ENCODE data around the gene NOXA1.

Gene NOXA1

DNA sequence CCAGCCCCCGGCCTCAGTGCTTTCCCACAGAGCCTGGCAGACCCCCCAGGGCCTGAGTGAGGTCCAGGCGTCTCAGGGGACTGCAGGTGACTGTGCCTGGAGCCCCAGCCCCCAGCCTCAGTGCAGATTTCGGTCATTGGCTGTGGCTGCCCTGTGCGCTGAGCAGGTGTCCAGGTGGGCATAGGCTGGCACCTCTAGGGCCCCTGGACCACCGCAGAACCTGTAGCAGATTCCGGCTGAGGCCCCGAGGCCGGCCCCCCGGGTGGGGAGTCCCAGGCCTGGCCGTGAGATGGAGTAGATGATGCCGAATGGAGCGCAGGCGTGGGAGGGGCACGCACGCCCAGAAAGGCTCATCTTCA, 12.3 kb upstream of the NOXA1 start:
- Histone ChIP-seq H3K4ac (ENCODE audit: low read depth in 1 of 2, low read length in 2 of 2) (peak overlapping the region in 1 of 2 experiments; percentile 13), H3K9ac (ENCODE audit: low read length) (no peak overlapping the region), H3K27ac (ENCODE audit: low read length, poor library complexity, severe bottlenecking) (peak overlapping the region; percentile 64), H3K4me3 (ENCODE audit: insufficient read depth in 1 of 2, low read depth in 1 of 2, low read length in 2 of 2) (no peak overlapping the region), H3K9me3 (ENCODE audit: control insufficient read depth, low read length) (no peaks in the 10 kb centered on the region), H3K79me1 (replicated peaks; ENCODE audit: low read length, poor library complexity, severe bottlenecking) (peaks cover 23% of the 10 kb centered on the region), H2BK120ac (ENCODE audit: low read depth, low read length) (peak overlapping the region; percentile 37), H3K18ac (ENCODE audit: low read depth in 1 of 2, low read length in 2 of 2) (peak overlapping the region; percentile 55 to 87), H3K23ac (ENCODE audit: low read length in 2 of 2) (no peak overlapping the region), H2BK12ac (ENCODE audit: low read length in 2 of 2) (peak overlapping the region; percentile 79 to 85), H4K91ac (ENCODE audit: low read length) (peak overlapping the region; percentile 43), H2AFZ (ENCODE audit: low read depth, low read length) (no peak overlapping the region), H2BK5ac (ENCODE audit: low read depth, low read length, poor library complexity, severe bottlenecking) (peak overlapping the region; percentile 81), H2BK15ac (ENCODE audit: low read depth, poor library complexity, severe bottlenecking) (peak overlapping the region; percentile 70), H4K8ac (ENCODE audit: low read length) (no peak overlapping the region), H3K36me3 (ENCODE audit: control insufficient read depth in 1 of 2, insufficient read depth in 2 of 2, low read depth in 1 of 2, low read length in 2 of 2) (peaks cover 0 to 16% of the 10 kb centered on the region in 2 experiments), H3K14ac (ENCODE audit: low read length in 2 of 2) (peak overlapping the region in 1 of 2 experiments; percentile 55), H3K4me2 (ENCODE audit: low read length, poor library complexity, severe bottlenecking) (peak overlapping the region; percentile 70), H3K27me3 (ENCODE audit: control insufficient read depth in 1 of 2, insufficient read depth in 1 of 2, low read length in 2 of 2) (no peaks in the 10 kb centered on the region), H3K4me1 (ENCODE audit: control insufficient read depth, insufficient read depth, low read depth, low read length) (peaks cover 47% of the 10 kb centered on the region), H2AK5ac (ENCODE audit: low read length, severe bottlenecking) (peak overlapping the region; percentile 81)
- 91% methylated on average over 15 of the region's 15 CpGs for WGBS
- no peak for DNase-seq

DNA sequence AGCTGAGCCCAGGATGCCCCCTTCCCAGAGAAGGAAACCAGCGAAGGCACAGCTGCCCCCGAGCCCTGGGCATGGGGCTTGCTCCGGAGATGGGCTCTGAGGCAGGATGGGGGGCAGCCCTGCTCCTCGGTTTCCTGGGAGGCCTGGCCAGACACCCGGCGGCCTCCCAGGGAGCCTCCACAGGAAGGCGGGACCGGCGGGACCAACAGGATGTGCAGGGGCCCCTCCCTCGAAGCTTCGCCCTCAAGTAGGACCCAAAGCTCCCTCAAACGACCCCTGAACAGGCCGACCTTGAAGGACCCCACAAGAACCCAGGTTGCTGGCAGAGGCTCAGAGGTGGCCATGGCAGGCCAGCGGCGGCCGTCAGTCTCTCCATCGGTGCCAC, 11.9 kb upstream of the NOXA1 start:
- peak overlapping the region in 1 of 2 experiments; percentile 32 for H3K4me3 ChIP-seq (ENCODE audit: insufficient read depth in 1 of 2, low read depth in 1 of 2, low read length in 2 of 2)
- peak overlapping the region; percentile 43 for H4K91ac ChIP-seq (ENCODE audit: low read length)
- WGBS: 87% methylated on average over 12 of the region's 17 CpGs

DNA sequence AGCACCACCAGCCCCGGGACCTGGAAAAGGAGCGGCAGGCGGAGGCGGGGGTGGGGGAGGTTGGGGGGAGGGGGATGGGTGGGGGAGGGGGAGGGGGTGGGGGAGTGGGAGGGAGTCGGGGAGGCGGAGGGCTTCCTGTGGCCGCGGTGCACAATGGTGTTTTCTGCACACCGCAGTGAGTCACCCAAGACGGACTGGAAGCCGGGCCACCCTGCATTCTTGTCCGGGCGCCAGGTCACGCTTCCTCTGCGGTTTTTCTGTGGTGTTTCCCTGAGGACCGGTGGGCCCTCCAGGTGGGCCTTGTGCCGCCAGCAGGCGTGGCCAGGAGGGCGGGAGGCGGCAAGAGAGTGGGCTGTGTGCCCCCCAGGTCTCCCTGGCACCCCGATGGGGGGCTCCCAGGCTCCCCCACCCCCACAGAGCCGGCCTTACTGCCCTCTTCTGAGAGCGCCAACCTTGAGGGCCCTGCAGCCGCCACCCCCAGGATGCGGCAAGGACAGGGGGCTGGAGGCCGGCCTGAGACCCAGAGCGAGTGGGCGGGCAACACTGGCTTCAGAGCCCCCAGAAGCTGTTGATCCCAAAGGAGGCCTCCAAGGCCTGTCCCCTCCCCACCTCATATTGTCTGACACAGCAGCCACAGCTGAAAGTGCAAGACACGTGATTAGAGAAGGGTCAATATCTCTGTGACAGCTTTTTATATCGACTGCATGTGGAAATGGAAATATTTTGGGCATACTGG, 11.4 kb upstream of the NOXA1 start:
- H3K4me3 ChIP-seq (ENCODE audit: insufficient read depth in 1 of 2, low read depth in 1 of 2, low read length in 2 of 2): peak overlapping the region in 1 of 2 experiments; percentile 32
- peak overlapping the region; percentile 97 for H2AK5ac ChIP-seq (ENCODE audit: low read length, severe bottlenecking)
- H3K4me2 ChIP-seq (ENCODE audit: low read length, poor library complexity, severe bottlenecking): peak overlapping the region; percentile 70
- no peaks in the 10 kb centered on the region for H3K9me3 ChIP-seq (ENCODE audit: control insufficient read depth, low read length)
- peak overlapping the region in 1 of 2 experiments; percentile 50 for H3K23ac ChIP-seq (ENCODE audit: low read length in 2 of 2)
- peaks cover 28% of the 10 kb centered on the region for H3K79me1 ChIP-seq (replicated peaks; ENCODE audit: low read length, poor library complexity, severe bottlenecking)
- 52% methylated on average over 19 of the region's 30 CpGs for WGBS
- H2BK120ac ChIP-seq (ENCODE audit: low read depth, low read length): no peak overlapping the region
- no peak overlapping the region for H3K9ac ChIP-seq (ENCODE audit: low read length)
- H2AFZ ChIP-seq (ENCODE audit: low read depth, low read length): no peak overlapping the region
- peak overlapping the region; percentile 89 for H2BK5ac ChIP-seq (ENCODE audit: low read depth, low read length, poor library complexity, severe bottlenecking)
- H3K18ac ChIP-seq (ENCODE audit: low read depth in 1 of 2, low read length in 2 of 2): peak overlapping the region; percentile 55 to 87
- peak overlapping the region; percentile 59 for H3K27ac ChIP-seq (ENCODE audit: low read length, poor library complexity, severe bottlenecking)
- H2BK12ac ChIP-seq (ENCODE audit: low read length in 2 of 2): peak overlapping the region; percentile 33 to 82
- H3K4ac ChIP-seq (ENCODE audit: low read depth in 1 of 2, low read length in 2 of 2): peak overlapping the region; percentile 47 to 89
- H3K27me3 ChIP-seq (ENCODE audit: control insufficient read depth in 1 of 2, insufficient read depth in 1 of 2, low read length in 2 of 2): no peaks in the 10 kb centered on the region
- H4K91ac ChIP-seq (ENCODE audit: low read length): peak overlapping the region; percentile 94
- H3K36me3 ChIP-seq (ENCODE audit: control insufficient read depth in 1 of 2, insufficient read depth in 2 of 2, low read depth in 1 of 2, low read length in 2 of 2): peaks cover 0 to 24% of the 10 kb centered on the region in 2 experiments
- peak overlapping the region; percentile 72 for H4K8ac ChIP-seq (ENCODE audit: low read length)
- H3K14ac ChIP-seq (ENCODE audit: low read length in 2 of 2): peak overlapping the region in 1 of 2 experiments; percentile 27
- peak; percentile 86 for DNase-seq
- peaks cover 40% of the 10 kb centered on the region for H3K4me1 ChIP-seq (ENCODE audit: control insufficient read depth, insufficient read depth, low read depth, low read length)
- H2BK15ac ChIP-seq (ENCODE audit: low read depth, poor library complexity, severe bottlenecking): peak overlapping the region; percentile 95

More for the DNA sequence above, 11.9 kb upstream of the NOXA1 start:
- Histone ChIP-seq H2AK5ac (ENCODE audit: low read length, severe bottlenecking) (peak overlapping the region; percentile 81), H3K27ac (ENCODE audit: low read length, poor library complexity, severe bottlenecking) (peak overlapping the region; percentile 54), H2BK12ac (ENCODE audit: low read length in 2 of 2) (peak overlapping the region; percentile 79 to 85), H3K9ac (ENCODE audit: low read length) (no peak overlapping the region), H2BK5ac (ENCODE audit: low read depth, low read length, poor library complexity, severe bottlenecking) (peak overlapping the region; percentile 81), H3K23ac (ENCODE audit: low read length in 2 of 2) (no peak overlapping the region), H3K14ac (ENCODE audit: low read length in 2 of 2) (no peak overlapping the region), H3K27me3 (ENCODE audit: control insufficient read depth in 1 of 2, insufficient read depth in 1 of 2, low read length in 2 of 2) (no peaks in the 10 kb centered on the region), H2BK15ac (ENCODE audit: low read depth, poor library complexity, severe bottlenecking) (peak overlapping the region; percentile 95), H4K8ac (ENCODE audit: low read length) (peak overlapping the region; percentile 72), H3K18ac (ENCODE audit: low read depth in 1 of 2, low read length in 2 of 2) (peak overlapping the region; percentile 55 to 87), H2BK120ac (ENCODE audit: low read depth, low read length) (peak overlapping the region; percentile 89), H2AFZ (ENCODE audit: low read depth, low read length) (no peak overlapping the region), H3K9me3 (ENCODE audit: control insufficient read depth, low read length) (no peaks in the 10 kb centered on the region), H3K4me2 (ENCODE audit: low read length, poor library complexity, severe bottlenecking) (peak overlapping the region; percentile 70), H3K4me1 (ENCODE audit: control insufficient read depth, insufficient read depth, low read depth, low read length) (peaks cover 46% of the 10 kb centered on the region), H3K79me1 (replicated peaks; ENCODE audit: low read length, poor library complexity, severe bottlenecking) (peaks cover 26% of the 10 kb centered on the region), H3K36me3 (ENCODE audit: control insufficient read depth in 1 of 2, insufficient read depth in 2 of 2, low read depth in 1 of 2, low read length in 2 of 2) (peaks cover 0 to 19% of the 10 kb centered on the region in 2 experiments), H3K4ac (ENCODE audit: low read depth in 1 of 2, low read length in 2 of 2) (no peak overlapping the region)
- DNase-seq: no peak

DNA sequence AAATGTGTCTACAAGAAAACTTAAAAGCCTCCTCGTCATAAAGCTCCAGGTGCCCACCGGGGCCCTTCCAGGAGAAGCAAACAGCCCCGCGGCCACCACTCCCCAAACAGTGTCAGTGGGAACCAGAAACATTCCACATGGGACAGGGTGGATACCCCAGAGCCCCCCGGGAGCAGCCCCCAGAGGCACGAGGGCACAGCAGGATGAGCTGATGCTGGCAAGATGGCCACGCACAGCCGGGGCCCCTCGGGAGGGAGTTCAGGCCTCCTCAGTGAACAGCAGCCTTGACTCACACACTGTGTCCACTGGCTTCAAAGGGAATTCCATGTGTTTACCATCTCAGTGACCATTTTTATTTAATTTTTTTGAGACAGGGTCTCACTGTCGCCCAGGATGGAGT, 10.8 kb upstream of the NOXA1 start:
- peaks cover 0 to 30% of the 10 kb centered on the region in 2 experiments for H3K36me3 ChIP-seq (ENCODE audit: control insufficient read depth in 1 of 2, insufficient read depth in 2 of 2, low read depth in 1 of 2, low read length in 2 of 2)

More for the DNA sequence above, 10.8 kb upstream of the NOXA1 start:
- Histone ChIP-seq H3K18ac (ENCODE audit: low read depth in 1 of 2, low read length in 2 of 2) (peak overlapping the region; percentile 76 to 89), H3K27me3 (ENCODE audit: control insufficient read depth in 1 of 2, insufficient read depth in 1 of 2, low read length in 2 of 2) (no peaks in the 10 kb centered on the region), H3K4me3 (ENCODE audit: insufficient read depth in 1 of 2, low read depth in 1 of 2, low read length in 2 of 2) (no peak overlapping the region), H3K79me1 (replicated peaks; ENCODE audit: low read length, poor library complexity, severe bottlenecking) (peaks cover 34% of the 10 kb centered on the region), H3K9me3 (ENCODE audit: control insufficient read depth, low read length) (no peaks in the 10 kb centered on the region), H2BK5ac (ENCODE audit: low read depth, low read length, poor library complexity, severe bottlenecking) (peak overlapping the region; percentile 79), H4K91ac (ENCODE audit: low read length) (no peak overlapping the region), H4K8ac (ENCODE audit: low read length) (peak overlapping the region; percentile 72), H3K14ac (ENCODE audit: low read length in 2 of 2) (no peak overlapping the region), H3K27ac (ENCODE audit: low read length, poor library complexity, severe bottlenecking) (peak overlapping the region; percentile 65), H2BK15ac (ENCODE audit: low read depth, poor library complexity, severe bottlenecking) (peak overlapping the region; percentile 94), H2AFZ (ENCODE audit: low read depth, low read length) (no peak overlapping the region), H3K9ac (ENCODE audit: low read length) (no peak overlapping the region), H3K4me2 (ENCODE audit: low read length, poor library complexity, severe bottlenecking) (no peak overlapping the region), H2AK5ac (ENCODE audit: low read length, severe bottlenecking) (peak overlapping the region; percentile 90), H3K23ac (ENCODE audit: low read length in 2 of 2) (peak overlapping the region in 1 of 2 experiments; percentile 37), H2BK12ac (ENCODE audit: low read length in 2 of 2) (peak overlapping the region; percentile 82 to 90), H3K4ac (ENCODE audit: low read depth in 1 of 2, low read length in 2 of 2) (peak overlapping the region; percentile 47 to 64), H3K4me1 (ENCODE audit: control insufficient read depth, insufficient read depth, low read depth, low read length) (peaks cover 38% of the 10 kb centered on the region), H2BK120ac (ENCODE audit: low read depth, low read length) (no peak overlapping the region)
- DNase-seq: peak; percentile 29
- WGBS: 77% methylated on average over 10 of the region's 10 CpGs
